GM19099 (cell line): ENCODE data around the gene MCM7.

ENCODE experiments used
- POLR2A ChIP-seq: IDR thresholded peaks from 3 replicates; pipeline ENCODE4 v1.6.1; 2011; ENCODE audit warnings: low read depth; ENCODE audit not compliant: insufficient read length; ENCODE audit errors: extremely low read depth

MCM7 gene

GRCh38 chr7:100101016-100101862 lies at the start of gene MCM7, which contains the start of gene AP4M1:
Gene MCM7 (minus strand): TSS chr7:100101397. CDS start chr7:100101294, 103 bp downstream.
Gene AP4M1 (plus strand): TSS chr7:100101643. CDS start chr7:100101715, 72 bp downstream.
- TF ChIP-seq POLR2A, result peak; percentile 84

- peak; percentile 89 for TF ChIP-seq POLR2A
Measured at GRCh38 chr7:100148559-100149328, 47.5 kb upstream of the MCM7 start, which contains the start of gene LAMTOR4. Gene LAMTOR4 (plus strand): TSS chr7:100148918. CDS start chr7:100148973, 55 bp downstream.

GRCh38 chr7:100148225-100148558 lies 47.0 kb upstream of the MCM7 start:
- TF ChIP-seq POLR2A, result no peak

- no peak for TF ChIP-seq POLR2A
Measured at GRCh38 chr7:100147278-100147677, 46.1 kb upstream of the MCM7 start.

GRCh38 chr7:100142461-100142860 lies 41.3 kb upstream of the MCM7 start:
- no peak for TF ChIP-seq POLR2A

- no peak for TF ChIP-seq POLR2A
Measured at GRCh38 chr7:100141555-100141949, 40.4 kb upstream of the MCM7 start.

GRCh38 chr7:100137851-100138760 lies 36.9 kb upstream of the MCM7 start:
- TF ChIP-seq POLR2A, result no peak

- TF ChIP-seq POLR2A, result no peak
Measured at GRCh38 chr7:100132697-100133151, 31.5 kb upstream of the MCM7 start.

- no peak for TF ChIP-seq POLR2A
Measured at GRCh38 chr7:100132126-100132525, 30.9 kb upstream of the MCM7 start.

GRCh38 chr7:100130608-100131453 lies 29.6 kb upstream of the MCM7 start:
- TF ChIP-seq POLR2A, result no peak

GRCh38 chr7:100128637-100128963 lies 27.4 kb upstream of the MCM7 start:
- no peak for TF ChIP-seq POLR2A

- TF ChIP-seq POLR2A, result no peak
Measured at GRCh38 chr7:100127866-100128636, 26.9 kb upstream of the MCM7 start.

- peak; percentile 81 for TF ChIP-seq POLR2A
Measured at GRCh38 chr7:100126931-100127865, 26.0 kb upstream of the MCM7 start, which contains the start of gene MBLAC1. Gene MBLAC1 (plus strand): TSS chr7:100126967. CDS start chr7:100127396, 429 bp downstream.
